ENCODE data around the gene PTPRD. TPM values are rescaled to one million over a fixed set of nuclear protein-coding genes. Genes with fewer than 3 reads are reported as not detected.

Gene PTPRD
- total RNA-seq, 1 experiment from 2014 or later: not detected

DNA sequence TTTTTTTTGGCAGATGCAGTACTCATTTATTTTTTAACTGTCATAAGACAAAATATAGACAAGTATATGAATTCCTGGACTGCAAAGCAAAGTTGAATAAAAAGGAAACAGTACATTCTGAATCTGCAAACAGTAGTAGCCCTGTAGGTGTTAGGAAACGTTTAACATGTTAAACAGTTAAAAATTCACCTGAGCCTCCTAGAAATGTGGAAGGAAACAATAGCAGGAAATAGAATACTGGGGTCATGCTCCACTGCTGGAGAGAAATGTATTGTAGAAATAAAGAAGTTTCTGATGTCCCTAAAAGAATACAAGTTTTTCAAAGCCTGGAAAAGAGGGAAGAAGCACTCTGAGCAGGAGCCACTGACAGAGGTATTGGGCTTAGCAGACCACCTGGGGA, 866.0 kb downstream of the PTPRD start:
- H3K4me1 Mint-ChIP-seq (ENCODE audit: insufficient read depth, unreplicated experiment): no peaks in the 10 kb centered on the region
- CTCF ChIA-PET: no interaction called here
- DNase-seq (ENCODE audit: unreplicated experiment): no peak
- no TSS peak for BruUV-seq (replicated peaks)
- no peak overlapping the region for H3K27ac Mint-ChIP-seq (ENCODE audit: low read depth, unreplicated experiment)
- H3K9me3 Mint-ChIP-seq (ENCODE audit: unreplicated experiment): no peaks in the 10 kb centered on the region
- POLR2A ChIA-PET: no interaction called here
- no peak overlapping the region for H3K4me3 Mint-ChIP-seq (ENCODE audit: unreplicated experiment)
- TF ChIP-seq, protein P1, sequence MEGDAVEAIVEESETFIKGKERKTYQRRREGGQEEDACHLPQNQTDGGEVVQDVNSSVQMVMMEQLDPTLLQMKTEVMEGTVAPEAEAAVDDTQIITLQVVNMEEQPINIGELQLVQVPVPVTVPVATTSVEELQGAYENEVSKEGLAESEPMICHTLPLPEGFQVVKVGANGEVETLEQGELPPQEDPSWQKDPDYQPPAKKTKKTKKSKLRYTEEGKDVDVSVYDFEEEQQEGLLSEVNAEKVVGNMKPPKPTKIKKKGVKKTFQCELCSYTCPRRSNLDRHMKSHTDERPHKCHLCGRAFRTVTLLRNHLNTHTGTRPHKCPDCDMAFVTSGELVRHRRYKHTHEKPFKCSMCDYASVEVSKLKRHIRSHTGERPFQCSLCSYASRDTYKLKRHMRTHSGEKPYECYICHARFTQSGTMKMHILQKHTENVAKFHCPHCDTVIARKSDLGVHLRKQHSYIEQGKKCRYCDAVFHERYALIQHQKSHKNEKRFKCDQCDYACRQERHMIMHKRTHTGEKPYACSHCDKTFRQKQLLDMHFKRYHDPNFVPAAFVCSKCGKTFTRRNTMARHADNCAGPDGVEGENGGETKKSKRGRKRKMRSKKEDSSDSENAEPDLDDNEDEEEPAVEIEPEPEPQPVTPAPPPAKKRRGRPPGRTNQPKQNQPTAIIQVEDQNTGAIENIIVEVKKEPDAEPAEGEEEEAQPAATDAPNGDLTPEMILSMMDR (IDR thresholded peaks at IDR 0.05; ENCODE audit: unreplicated experiment): no peak
- peaks cover 5% of the 10 kb centered on the region for H3K36me3 Mint-ChIP-seq (ENCODE audit: insufficient read depth, unreplicated experiment)
- intact Hi-C loops (cut with micrococcal nuclease): no loop called here
- H3K27me3 Mint-ChIP-seq (ENCODE audit: insufficient read depth, unreplicated experiment): peaks cover 16% of the 10 kb centered on the region

DNA sequence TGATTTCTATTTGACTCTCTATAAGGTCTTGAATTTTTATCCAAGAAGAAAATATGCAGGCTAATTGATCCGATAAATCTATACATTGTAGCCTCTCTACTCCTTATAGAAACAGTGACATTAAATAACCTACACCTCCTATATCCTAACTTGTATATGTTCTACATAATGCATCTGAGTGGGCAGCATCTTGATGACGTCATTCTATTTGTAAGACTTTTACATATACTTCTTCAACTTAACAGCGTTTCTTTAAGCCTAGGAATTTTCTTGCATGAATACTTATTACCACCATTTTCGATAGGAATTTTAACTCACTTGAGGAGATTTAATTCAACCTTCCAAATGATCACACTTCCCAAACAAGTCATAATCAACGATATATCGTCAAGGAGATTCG, 869.0 kb downstream of the PTPRD start:
- ChIA-PET POLR2A (no interaction called here), CTCF (no interaction called here)
- Mint-ChIP-seq H3K4me1 (ENCODE audit: insufficient read depth, unreplicated experiment) (no peaks in the 10 kb centered on the region), H3K9me3 (ENCODE audit: unreplicated experiment) (peaks cover 7% of the 10 kb centered on the region), H3K27ac (ENCODE audit: low read depth, unreplicated experiment) (no peak overlapping the region), H3K36me3 (ENCODE audit: insufficient read depth, unreplicated experiment) (peaks cover 6% of the 10 kb centered on the region), H3K27me3 (ENCODE audit: insufficient read depth, unreplicated experiment) (peaks cover 4% of the 10 kb centered on the region), H3K4me3 (ENCODE audit: unreplicated experiment) (no peak overlapping the region)
- TF ChIP-seq, protein P1 (IDR thresholded peaks at IDR 0.05; ENCODE audit: unreplicated experiment): no peak
- intact Hi-C loops (cut with micrococcal nuclease): no loop called here
- BruUV-seq (replicated peaks): no TSS peak
- DNase-seq (ENCODE audit: unreplicated experiment): no peak

- TF ChIP-seq, protein P1 (IDR thresholded peaks at IDR 0.05; ENCODE audit: unreplicated experiment): no peak
- H3K4me1 Mint-ChIP-seq (ENCODE audit: insufficient read depth, unreplicated experiment): no peaks in the 10 kb centered on the region
- no TSS peak for BruUV-seq (replicated peaks)
- intact Hi-C loops (cut with micrococcal nuclease): no loop called here
- H3K36me3 Mint-ChIP-seq (ENCODE audit: insufficient read depth, unreplicated experiment): no peaks in the 10 kb centered on the region
- H3K27me3 Mint-ChIP-seq (ENCODE audit: insufficient read depth, unreplicated experiment): peaks cover 28% of the 10 kb centered on the region
- H3K27ac Mint-ChIP-seq (ENCODE audit: low read depth, unreplicated experiment): no peak overlapping the region
- no peaks in the 10 kb centered on the region for H3K9me3 Mint-ChIP-seq (ENCODE audit: unreplicated experiment)
- CTCF ChIA-PET: no interaction called here
- no peak for DNase-seq (ENCODE audit: unreplicated experiment)
- H3K4me3 Mint-ChIP-seq (ENCODE audit: unreplicated experiment): no peak overlapping the region
- POLR2A ChIA-PET: no interaction called here
Observed at GRCh38 chr9:9730174-9730573, 882.6 kb downstream of the PTPRD start.

DNA sequence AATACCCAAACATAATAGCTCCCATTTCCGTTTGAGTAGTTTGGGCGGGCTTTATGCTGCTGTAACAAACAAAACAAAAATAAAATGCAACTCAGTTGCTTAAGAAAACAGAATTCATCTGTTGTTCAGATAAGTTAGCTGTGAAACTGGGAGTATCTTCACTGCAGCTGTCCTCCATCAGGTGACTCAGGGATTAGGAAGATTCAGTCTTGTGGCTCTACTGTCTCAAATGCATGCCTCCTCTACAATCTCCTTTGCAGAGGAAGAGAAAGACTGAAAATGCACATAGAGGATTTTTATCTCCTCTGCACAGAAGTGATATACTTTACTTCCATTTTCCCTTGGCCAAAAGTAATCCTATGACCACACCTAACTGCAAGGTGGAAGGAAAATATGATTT, 883.7 kb downstream of the PTPRD start:
- Mint-ChIP-seq H3K36me3 (ENCODE audit: insufficient read depth, unreplicated experiment) (no peaks in the 10 kb centered on the region), H3K4me1 (ENCODE audit: insufficient read depth, unreplicated experiment) (no peaks in the 10 kb centered on the region), H3K27me3 (ENCODE audit: insufficient read depth, unreplicated experiment) (peaks cover 20% of the 10 kb centered on the region), H3K4me3 (ENCODE audit: unreplicated experiment) (no peak overlapping the region), H3K27ac (ENCODE audit: low read depth, unreplicated experiment) (no peak overlapping the region), H3K9me3 (ENCODE audit: unreplicated experiment) (no peaks in the 10 kb centered on the region)
- TF ChIP-seq, protein P1 (IDR thresholded peaks at IDR 0.05; ENCODE audit: unreplicated experiment): no peak
- no peak for DNase-seq (ENCODE audit: unreplicated experiment)
- no TSS peak for BruUV-seq (replicated peaks)
- CTCF ChIA-PET: interaction anchor here (0.9 kb wide), 1 partner anchor 214 kb away, joined by 4 read pairs; no protein-coding TSS in a partner anchor
- intact Hi-C loops (cut with micrococcal nuclease): no loop called here
- POLR2A ChIA-PET: no interaction called here
